Measurements from ENCODE around the gene ACVRL1. TPM values are rescaled to one million over a fixed set of nuclear protein-coding genes. Genes with fewer than 3 reads are reported as not detected.

Gene ACVRL1
- total RNA-seq, 1 experiment from 2014 or later = not detected

GRCh38 chr12:51866762-51867161, 40.5 kb upstream of the ACVRL1 start:
- TF ChIP-seq CTCF (IDR thresholded peaks at IDR 0.05; ENCODE audit: unreplicated experiment) = no peak
- Mint-ChIP-seq H3K36me3 (ENCODE audit: insufficient read depth, unreplicated experiment) (no peaks in the 10 kb centered on the region), H3K27ac (ENCODE audit: unreplicated experiment) (no peak overlapping the region), H3K4me1 (ENCODE audit: low read depth, unreplicated experiment) (no peaks in the 10 kb centered on the region), H3K4me3 (ENCODE audit: low read depth, unreplicated experiment) (no peak overlapping the region), H3K9me3 (ENCODE audit: low read depth, unreplicated experiment) (no peaks in the 10 kb centered on the region), H3K27me3 (ENCODE audit: unreplicated experiment) (peaks cover 65% of the 10 kb centered on the region)
- no peak for DNase-seq
- BruUV-seq (replicated peaks) = no TSS peak
- intact Hi-C loops (cut with micrococcal nuclease; ENCODE audit: unreplicated experiment) = no loop called here
- CTCF ChIA-PET = interaction anchor here (0.7 kb wide), 1 partner anchor 1681 kb away, joined by 3 read pairs; no protein-coding TSS in a partner anchor

- Mint-ChIP-seq H3K4me3 (ENCODE audit: low read depth, unreplicated experiment) (no peak overlapping the region), H3K27ac (ENCODE audit: unreplicated experiment) (no peak overlapping the region), H3K27me3 (ENCODE audit: unreplicated experiment) (peaks cover 65% of the 10 kb centered on the region), H3K4me1 (ENCODE audit: low read depth, unreplicated experiment) (no peaks in the 10 kb centered on the region), H3K36me3 (ENCODE audit: insufficient read depth, unreplicated experiment) (no peaks in the 10 kb centered on the region), H3K9me3 (ENCODE audit: low read depth, unreplicated experiment) (no peaks in the 10 kb centered on the region)
- CTCF ChIA-PET = interaction anchor here (0.7 kb wide), 1 partner anchor 1682 kb away, joined by 3 read pairs; no protein-coding TSS in a partner anchor
- no TSS peak for BruUV-seq (replicated peaks)
- no peak for DNase-seq
- intact Hi-C loops (cut with micrococcal nuclease; ENCODE audit: unreplicated experiment) = no loop called here
- TF ChIP-seq CTCF (IDR thresholded peaks at IDR 0.05; ENCODE audit: unreplicated experiment) = no peak
Observed at GRCh38 chr12:51867371-51867770, 39.9 kb upstream of the ACVRL1 start.

GRCh38 chr12:51867796-51868428, 39.4 kb upstream of the ACVRL1 start:
- CTCF ChIA-PET = no interaction called here
- Mint-ChIP-seq H3K4me1 (ENCODE audit: low read depth, unreplicated experiment) (no peaks in the 10 kb centered on the region), H3K27ac (ENCODE audit: unreplicated experiment) (no peak overlapping the region), H3K36me3 (ENCODE audit: insufficient read depth, unreplicated experiment) (no peaks in the 10 kb centered on the region), H3K27me3 (ENCODE audit: unreplicated experiment) (peaks cover 61% of the 10 kb centered on the region), H3K9me3 (ENCODE audit: low read depth, unreplicated experiment) (no peaks in the 10 kb centered on the region), H3K4me3 (ENCODE audit: low read depth, unreplicated experiment) (no peak overlapping the region)
- no peak for TF ChIP-seq CTCF (IDR thresholded peaks at IDR 0.05; ENCODE audit: unreplicated experiment)
- no TSS peak for BruUV-seq (replicated peaks)
- no peak for DNase-seq
- intact Hi-C loops (cut with micrococcal nuclease; ENCODE audit: unreplicated experiment) = no loop called here

- intact Hi-C loops (cut with micrococcal nuclease; ENCODE audit: unreplicated experiment) = no loop called here
- peaks cover 3% of the 10 kb centered on the region for H3K4me1 Mint-ChIP-seq (ENCODE audit: low read depth, unreplicated experiment)
- no peak overlapping the region for H3K4me3 Mint-ChIP-seq (ENCODE audit: low read depth, unreplicated experiment)
- DNase-seq = no peak
- TF ChIP-seq CTCF (IDR thresholded peaks at IDR 0.05; ENCODE audit: unreplicated experiment) = no peak
- BruUV-seq (replicated peaks) = no TSS peak
- H3K27ac Mint-ChIP-seq (ENCODE audit: unreplicated experiment) = no peak overlapping the region
- peaks cover 57% of the 10 kb centered on the region for H3K27me3 Mint-ChIP-seq (ENCODE audit: unreplicated experiment)
- H3K9me3 Mint-ChIP-seq (ENCODE audit: low read depth, unreplicated experiment) = no peaks in the 10 kb centered on the region
- CTCF ChIA-PET = interaction anchor here (0.7 kb wide), 1 partner anchor 597 kb away, joined by 6 read pairs; no protein-coding TSS in a partner anchor
- H3K36me3 Mint-ChIP-seq (ENCODE audit: insufficient read depth, unreplicated experiment) = no peaks in the 10 kb centered on the region
Observed at GRCh38 chr12:51868821-51869495, 38.3 kb upstream of the ACVRL1 start.

Measured in Calu3 (cell line).